Superior temporal gyrus (tissue), 1 donor: ENCODE data around the gene ADCY6.
"Not testable (repeated sequence)": the region's sequence is repeated elsewhere in the genome, so short reads cannot be mapped to it uniquely, and the experiment has no call there.

ENCODE experiments used
- DNase-seq: peaks from one replicate; pipeline ENCODE4 v3.0.0-alpha.2; 2016; ENCODE audit errors: extremely low spot score

Gene ADCY6

GRCh38 chr12:48750769-48751356 lies 38.0 kb downstream of the ADCY6 start:
- DNase-seq: no peak

- no peak for DNase-seq
Measured at GRCh38 chr12:48750215-48750614, 38.7 kb downstream of the ADCY6 start.

- DNase-seq: no peak
Measured at GRCh38 chr12:48744251-48745008, 44.5 kb downstream of the ADCY6 start.

GRCh38 chr12:48739618-48740269 lies 49.1 kb downstream of the ADCY6 start:
- DNase-seq: no peak

GRCh38 chr12:48736456-48736855 lies 52.4 kb downstream of the ADCY6 start:
- no peak for DNase-seq

- no peak for DNase-seq
Measured at GRCh38 chr12:48728807-48729206, 60.1 kb downstream of the ADCY6 start.

GRCh38 chr12:48720737-48721136 lies 68.2 kb downstream of the ADCY6 start:
- DNase-seq: not testable (repeated sequence)

- not testable (repeated sequence) for DNase-seq
Measured at GRCh38 chr12:48720171-48720570, 68.7 kb downstream of the ADCY6 start.

GRCh38 chr12:48719002-48719401 lies 69.9 kb downstream of the ADCY6 start:
- not testable (repeated sequence) for DNase-seq

GRCh38 chr12:48717252-48717695 lies 71.6 kb downstream of the ADCY6 start:
- peak; percentile 32 for DNase-seq

GRCh38 chr12:48716493-48717251 lies 72.2 kb downstream of the ADCY6 start, which contains the start of gene CCNT1:
CCNT1 (minus strand) TSS chr12:48716707; CDS start chr12:48716675, 32 bp downstream.
- DNase-seq: peak; percentile 99
